SK-N-SH treated with all-trans-retinoic acid at 6 μM for 48 hours (cell line): ENCODE data around the gene CACNA1D.

ENCODE experiments used
- ARNTL ChIP-seq: fragments of 450-650 bp; formaldehyde crosslinking; IDR thresholded peaks from 2 replicates; pipeline ENCODE4 v1.5.0; 2020; ENCODE audit warnings: low read depth, mild to moderate bottlenecking, moderate library complexity, borderline replicate concordance
- ESRRG ChIP-seq: fragments of 250-450 bp; sonication (Bioruptor Pico); IDR thresholded peaks from 2 replicates; pipeline ENCODE4 v1.6.1; 2021; ENCODE audit warnings: mild to moderate bottlenecking
- PPARA ChIP-seq: fragments of 250-450 bp; sonication (Bioruptor Pico); IDR thresholded peaks from 2 replicates; pipeline ENCODE4 v1.5.0; 2020; ENCODE audit warnings: mild to moderate bottlenecking, borderline replicate concordance
- RARB ChIP-seq: fragments of 250-450 bp; sonication (Bioruptor Pico); IDR thresholded peaks from 2 replicates; pipeline ENCODE4 v1.8.0; 2021; ENCODE audit warnings: mild to moderate bottlenecking, moderate library complexity
- SNAI2 ChIP-seq: fragments of 250-450 bp; sonication (Bioruptor Pico); IDR thresholded peaks from 2 replicates; pipeline ENCODE4 v1.5.0; 2020; ENCODE audit warnings: mild to moderate bottlenecking, moderate library complexity
- TCF4 ChIP-seq: fragments of 250-450 bp; sonication (Bioruptor Pico); IDR thresholded peaks from 2 replicates; pipeline ENCODE4 v1.8.0; 2021; ENCODE audit warnings: mild to moderate bottlenecking, moderate library complexity, borderline replicate concordance
- TOX ChIP-seq: fragments of 250-450 bp; sonication (Bioruptor Pico); IDR thresholded peaks from 2 replicates; pipeline ENCODE4 v1.8.0; 2021; ENCODE audit warnings: mild to moderate bottlenecking, moderate library complexity, borderline replicate concordance
- ZFP3 ChIP-seq: fragments of 250-450 bp; sonication (Bioruptor Pico); IDR thresholded peaks from 2 replicates; pipeline ENCODE4 v1.5.0; 2020; ENCODE audit warnings: mild to moderate bottlenecking, moderate library complexity
- ZFP30 ChIP-seq: fragments of 450-650 bp; formaldehyde crosslinking; IDR thresholded peaks from 2 replicates; pipeline ENCODE4 v1.5.0; 2022; ENCODE audit warnings: mild to moderate bottlenecking, moderate library complexity
- ZNF565 ChIP-seq: fragments of 450-650 bp; formaldehyde crosslinking; conservative IDR thresholded peaks from 2 replicates; pipeline ENCODE4 v1.5.0; 2020; ENCODE audit warnings: low read depth, mild to moderate bottlenecking, moderate library complexity
- ZNF70 ChIP-seq: fragments of 450-650 bp; formaldehyde crosslinking; IDR thresholded peaks from 2 replicates; pipeline ENCODE4 v1.5.0; 2020; ENCODE audit warnings: mild to moderate bottlenecking, moderate library complexity
- ZNF8 ChIP-seq: fragments of 450-650 bp; formaldehyde crosslinking; IDR thresholded peaks from 2 replicates; pipeline ENCODE4 v1.5.0; 2020; ENCODE audit warnings: mild to moderate bottlenecking, moderate library complexity
- TF ChIP-seq, protein P1 (sequence below): fragments of 250-450 bp; sonication (Bioruptor Pico); IDR thresholded peaks from 2 replicates; pipeline ENCODE4 v1.8.0; 2020; ENCODE audit warnings: mild to moderate bottlenecking, moderate library complexity, borderline replicate concordance

DNA sequence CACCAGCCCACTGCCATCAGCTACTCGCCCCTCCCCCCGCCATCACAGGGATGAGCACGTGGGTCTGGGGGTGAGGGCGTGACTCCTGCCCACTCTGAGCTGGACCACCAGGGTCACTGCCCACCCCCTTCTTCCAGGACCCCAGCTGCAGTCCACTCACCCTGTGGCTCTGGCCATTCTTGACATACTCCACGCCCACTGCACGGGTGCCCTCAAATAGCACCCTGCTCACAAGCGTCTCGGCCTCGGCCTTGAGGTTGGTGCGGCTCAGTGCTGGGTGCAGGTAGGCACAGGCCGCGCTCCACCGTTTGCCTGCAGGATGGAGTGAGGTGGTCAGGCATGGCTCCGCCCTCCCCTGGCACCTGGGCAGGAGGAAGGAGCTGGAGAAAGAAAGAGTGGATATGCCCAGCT, 327.9 kb downstream of the CACNA1D start:
- TF ChIP-seq TOX: no peak
- no peak for TF ChIP-seq ZFP3 (CRISPR knock-in tag)
- TF ChIP-seq ZNF70: no peak
- no peak for TF ChIP-seq PPARA (CRISPR knock-in tag)
- TF ChIP-seq RARB (CRISPR knock-in tag): no peak
- TF ChIP-seq, protein P1, sequence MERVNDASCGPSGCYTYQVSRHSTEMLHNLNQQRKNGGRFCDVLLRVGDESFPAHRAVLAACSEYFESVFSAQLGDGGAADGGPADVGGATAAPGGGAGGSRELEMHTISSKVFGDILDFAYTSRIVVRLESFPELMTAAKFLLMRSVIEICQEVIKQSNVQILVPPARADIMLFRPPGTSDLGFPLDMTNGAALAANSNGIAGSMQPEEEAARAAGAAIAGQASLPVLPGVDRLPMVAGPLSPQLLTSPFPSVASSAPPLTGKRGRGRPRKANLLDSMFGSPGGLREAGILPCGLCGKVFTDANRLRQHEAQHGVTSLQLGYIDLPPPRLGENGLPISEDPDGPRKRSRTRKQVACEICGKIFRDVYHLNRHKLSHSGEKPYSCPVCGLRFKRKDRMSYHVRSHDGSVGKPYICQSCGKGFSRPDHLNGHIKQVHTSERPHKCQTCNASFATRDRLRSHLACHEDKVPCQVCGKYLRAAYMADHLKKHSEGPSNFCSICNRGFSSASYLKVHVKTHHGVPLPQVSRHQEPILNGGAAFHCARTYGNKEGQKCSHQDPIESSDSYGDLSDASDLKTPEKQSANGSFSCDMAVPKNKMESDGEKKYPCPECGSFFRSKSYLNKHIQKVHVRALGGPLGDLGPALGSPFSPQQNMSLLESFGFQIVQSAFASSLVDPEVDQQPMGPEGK (CRISPR knock-in tag): no peak
- no peak for TF ChIP-seq ESRRG (CRISPR knock-in tag)
- TF ChIP-seq ZNF8: no peak
- TF ChIP-seq ZNF565 (CRISPR knock-in tag): no peak
- TF ChIP-seq TCF4 (CRISPR knock-in tag): no peak
- no peak for TF ChIP-seq SNAI2 (CRISPR knock-in tag)
- no peak for TF ChIP-seq ARNTL (CRISPR knock-in tag)
- TF ChIP-seq ZFP30 (CRISPR knock-in tag): no peak
